Vagina (tissue), 2 donors: ENCODE data around the gene ENO3.

Source experiments
- POLR2A ChIP-seq, 2 donors: fragments of 450-650 bp; IDR thresholded peaks; one replicate each; pipeline ENCODE4 v1.6.1; 2017; ENCODE audit warnings: antibody characterized with exemption in 2 of 2, mild to moderate bottlenecking in 2 of 2, moderate library complexity in 2 of 2
- TF ChIP-seq, protein P1 (sequence below), 3 experiments: fragments of 450-650 bp in 2 of 3; fragments of 200-600 bp in 1 of 3; sonication (generic) in 1 of 3; IDR thresholded peaks; one replicate each; pipeline ENCODE4 v1.5.1; 2017 to 2019; ENCODE audit warnings: antibody characterized with exemption in 3 of 3, mild to moderate bottlenecking in 2 of 3, moderate library complexity in 2 of 3

DNA sequence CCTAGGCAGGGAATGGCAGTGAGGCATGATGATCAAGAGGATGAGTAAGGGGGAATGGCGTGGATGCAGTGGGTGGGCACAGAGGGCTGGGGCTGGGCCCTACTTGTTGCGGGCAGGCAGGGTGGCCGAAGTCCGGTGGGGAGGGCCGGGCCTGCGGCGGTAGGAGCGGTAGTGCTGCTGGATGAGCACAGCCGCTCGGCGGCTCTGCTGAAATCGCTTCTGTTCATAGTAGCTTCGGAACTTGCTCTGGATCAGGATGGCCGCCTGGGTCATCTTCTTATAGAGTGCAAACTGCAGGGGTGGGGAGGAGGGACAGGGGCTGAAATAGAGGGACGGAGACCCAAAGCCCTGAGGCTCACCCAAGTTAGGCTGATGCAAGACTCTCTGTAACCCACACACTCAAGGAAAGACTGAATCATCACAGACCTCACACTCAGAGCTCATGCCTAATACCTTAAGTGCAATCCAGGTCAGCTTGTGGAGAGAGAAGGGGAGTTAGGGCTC is 18.2 kb downstream of the ENO3 start:
- TF ChIP-seq, protein P1, sequence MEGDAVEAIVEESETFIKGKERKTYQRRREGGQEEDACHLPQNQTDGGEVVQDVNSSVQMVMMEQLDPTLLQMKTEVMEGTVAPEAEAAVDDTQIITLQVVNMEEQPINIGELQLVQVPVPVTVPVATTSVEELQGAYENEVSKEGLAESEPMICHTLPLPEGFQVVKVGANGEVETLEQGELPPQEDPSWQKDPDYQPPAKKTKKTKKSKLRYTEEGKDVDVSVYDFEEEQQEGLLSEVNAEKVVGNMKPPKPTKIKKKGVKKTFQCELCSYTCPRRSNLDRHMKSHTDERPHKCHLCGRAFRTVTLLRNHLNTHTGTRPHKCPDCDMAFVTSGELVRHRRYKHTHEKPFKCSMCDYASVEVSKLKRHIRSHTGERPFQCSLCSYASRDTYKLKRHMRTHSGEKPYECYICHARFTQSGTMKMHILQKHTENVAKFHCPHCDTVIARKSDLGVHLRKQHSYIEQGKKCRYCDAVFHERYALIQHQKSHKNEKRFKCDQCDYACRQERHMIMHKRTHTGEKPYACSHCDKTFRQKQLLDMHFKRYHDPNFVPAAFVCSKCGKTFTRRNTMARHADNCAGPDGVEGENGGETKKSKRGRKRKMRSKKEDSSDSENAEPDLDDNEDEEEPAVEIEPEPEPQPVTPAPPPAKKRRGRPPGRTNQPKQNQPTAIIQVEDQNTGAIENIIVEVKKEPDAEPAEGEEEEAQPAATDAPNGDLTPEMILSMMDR (IDR thresholded peaks at IDR 0.05), result no peak
- no peak for TF ChIP-seq POLR2A (IDR thresholded peaks at IDR 0.05)
